GM18526 (cell line): ENCODE data around the gene HS2ST1.

Experiments
- POLR2A ChIP-seq: IDR thresholded peaks from 3 replicates; pipeline ENCODE4 v1.6.1; 2011; ENCODE audit not compliant: insufficient read length; ENCODE audit errors: extremely low read depth

Gene HS2ST1

GRCh38 chr1:86916752-86917151 is 2.3 kb downstream of the HS2ST1 start:
- TF ChIP-seq POLR2A, result no peak

- TF ChIP-seq POLR2A, result no peak
Measured at GRCh38 chr1:86922445-86922844, 8.0 kb downstream of the HS2ST1 start.

GRCh38 chr1:86924324-86924960 is 10.0 kb downstream of the HS2ST1 start:
- TF ChIP-seq POLR2A, result no peak

- no peak for TF ChIP-seq POLR2A
Measured at GRCh38 chr1:86925742-86926141, 11.3 kb downstream of the HS2ST1 start.

GRCh38 chr1:86926883-86927282 is 12.4 kb downstream of the HS2ST1 start:
- no peak for TF ChIP-seq POLR2A

GRCh38 chr1:86928819-86929218 is 14.4 kb downstream of the HS2ST1 start:
- TF ChIP-seq POLR2A, result no peak

GRCh38 chr1:86933051-86933450 is 18.6 kb downstream of the HS2ST1 start:
- no peak for TF ChIP-seq POLR2A

- no peak for TF ChIP-seq POLR2A
Measured at GRCh38 chr1:86933562-86934377, 19.3 kb downstream of the HS2ST1 start.

- no peak for TF ChIP-seq POLR2A
Measured at GRCh38 chr1:86938450-86938849, 24.0 kb downstream of the HS2ST1 start.

GRCh38 chr1:86938855-86939254 is 24.4 kb downstream of the HS2ST1 start:
- no peak for TF ChIP-seq POLR2A

GRCh38 chr1:86939406-86939805 is 25.0 kb downstream of the HS2ST1 start:
- no peak for TF ChIP-seq POLR2A

GRCh38 chr1:86940599-86940998 is 26.2 kb downstream of the HS2ST1 start:
- TF ChIP-seq POLR2A, result no peak

GRCh38 chr1:86942042-86942441 is 27.6 kb downstream of the HS2ST1 start:
- TF ChIP-seq POLR2A, result no peak

GRCh38 chr1:86942743-86943142 is 28.3 kb downstream of the HS2ST1 start:
- TF ChIP-seq POLR2A, result no peak

GRCh38 chr1:86948212-86948611 is 33.8 kb downstream of the HS2ST1 start:
- TF ChIP-seq POLR2A, result no peak

- TF ChIP-seq POLR2A, result no peak
Measured at GRCh38 chr1:86950712-86951419, 36.4 kb downstream of the HS2ST1 start.
